CD4-positive, alpha-beta memory T cell (primary cell): ENCODE results near the gene CCNY. TPM values are rescaled to one million over a fixed set of nuclear protein-coding genes. Genes with fewer than 3 reads are reported as not detected.

Experiments
- CTCF ChIA-PET: fragments of 350-600 bp; sonication (Branson Sonifier 250); formaldehyde crosslinking; loops from one replicate; lab custom pipeline; 2021; ENCODE audit warnings: inconsistent platforms; ENCODE audit not compliant: partially characterized antibody; lab: Charles Lee
- POLR2A ChIA-PET: fragments of 350-600 bp; sonication (Branson Sonifier 250); formaldehyde crosslinking; loops from one replicate; lab custom pipeline; 2021; ENCODE audit not compliant: partially characterized antibody; lab: Charles Lee
- DNase-seq, 5 donors: peaks; one replicate each; pipeline versions ENCODE4 v3.0.0 to v3.0.0-alpha.2; 2020 to 2022; ENCODE audit warnings: mixed read lengths in 1 of 5
- H3K27ac ChIP-seq: one replicate; pipeline ENCODE4 v1.7.0; 2013; ENCODE audit warnings: low read depth, low read length
- H3K27me3 ChIP-seq: 2 replicates; pipeline ENCODE4 v1.7.0; 2013; ENCODE audit warnings: mild to moderate bottlenecking, low read length, moderate library complexity; ENCODE audit not compliant: insufficient read depth
- H3K36me3 ChIP-seq: 2 replicates; pipeline ENCODE4 v1.7.0; 2013; ENCODE audit warnings: mild to moderate bottlenecking, low read length, moderate library complexity; ENCODE audit not compliant: insufficient read depth
- H3K4me1 ChIP-seq: 2 replicates; pipeline ENCODE4 v1.7.0; 2013; ENCODE audit warnings: mild to moderate bottlenecking, low read length, moderate library complexity; ENCODE audit not compliant: insufficient read depth
- H3K4me3 ChIP-seq, 2 donors: one replicate each; pipeline ENCODE4 v1.7.0; 2013; ENCODE audit warnings: low read length in 2 of 2, mild to moderate bottlenecking in 1 of 2
- H3K9me3 ChIP-seq, 2 donors: one replicate each; pipeline ENCODE4 v1.7.0; 2013; ENCODE audit warnings: low read length in 2 of 2, control low read depth in 1 of 2; ENCODE audit not compliant: control insufficient read depth in 1 of 2
- H3K27ac Mint-ChIP-seq, 7 donors: one replicate each; pipeline ENCODE4 v1.8.0; 2020 to 2021; ENCODE audit warnings: mixed read lengths in 7 of 7, mild to moderate bottlenecking in 6 of 7, inconsistent platforms in 3 of 7, moderate library complexity in 3 of 7
- H3K27me3 Mint-ChIP-seq, 2 donors: one replicate each; pipeline ENCODE4 v1.8.0; 2020 to 2021; ENCODE audit warnings: mixed read lengths in 2 of 2
- H3K36me3 Mint-ChIP-seq, 2 donors: one replicate each; pipeline ENCODE4 v1.8.0; 2020 to 2021; ENCODE audit warnings: mixed read lengths in 2 of 2, inconsistent platforms in 1 of 2, mild to moderate bottlenecking in 1 of 2
- H3K4me1 Mint-ChIP-seq, 4 donors: one replicate each; pipeline ENCODE4 v1.8.0; 2020 to 2021; ENCODE audit warnings: mixed read lengths in 4 of 4, mild to moderate bottlenecking in 1 of 4
- H3K4me3 Mint-ChIP-seq, 8 donors: one replicate each; pipeline ENCODE4 v1.8.0; 2020 to 2021; ENCODE audit warnings: mixed read lengths in 8 of 8, mild to moderate bottlenecking in 7 of 8, moderate library complexity in 6 of 8, inconsistent platforms in 3 of 8
- H3K9me3 Mint-ChIP-seq, 8 donors: one replicate each; pipeline ENCODE4 v1.8.0; 2020 to 2021; ENCODE audit warnings: mixed read lengths in 8 of 8, mild to moderate bottlenecking in 5 of 8, inconsistent platforms in 3 of 8, moderate library complexity in 1 of 8
- intact Hi-C: fragments of 100-400 bp; cut with micrococcal nuclease; formaldehyde crosslinking; loops from one replicate; pipeline ENCODE4 v1.15.1; 2023
- polyA plus RNA-seq, 2 donors: library from polyadenylated mRNA; unstranded; fragments of 300-500 nt; fragmentation: Illumina TruSeq; gene quantifications; one replicate each; pipeline ENCODE4 v1.2.3, GENCODE V29; 2021
- total RNA-seq, 2 experiments: library from RNA; stranded (reverse); gene quantifications; one replicate each; pipeline ENCODE4 v1.2.3, GENCODE V29; 2021

The CCNY gene
- total and polyA plus RNA-seq, 4 experiments from 2014 or later: 5.6 to 66.7 (median 41.5) TPM

GRCh38 chr10:35437829-35438228, 101.5 kb downstream of the CCNY start:
- CTCF ChIA-PET: interaction anchor here (0.7 to 1.0 kb wide), 2 partner anchors 13 to 197 kb away, joined by 3 read pairs; no protein-coding TSS in a partner anchor
- Histone ChIP-seq H3K9me3 (peaks cover 0 to 14% of the 10 kb centered on the region in 2 donors), H3K4me3 (no peak overlapping the region), H3K27ac (no peak overlapping the region), H3K4me1 (peaks cover 3% of the 10 kb centered on the region), H3K36me3 (no peaks in the 10 kb centered on the region), H3K27me3 (no peaks in the 10 kb centered on the region)
- Mint-ChIP-seq H3K27me3 (no peaks in the 10 kb centered on the region), H3K4me1 (peaks cover 22 to 55% (median 35%) of the 10 kb centered on the region in 4 donors), H3K9me3 (peaks cover 4 to 68% (median 47%) of the 10 kb centered on the region in 8 donors), H3K36me3 (peaks cover 63 to 64% of the 10 kb centered on the region in 2 donors), H3K27ac (no peak overlapping the region), H3K4me3 (no peak overlapping the region)
- intact Hi-C loops: no loop called here
- no peak for DNase-seq
- POLR2A ChIA-PET: no interaction called here

GRCh38 chr10:35438718-35439571, 102.6 kb downstream of the CCNY start:
- no peaks in the 10 kb centered on the region for H3K27me3 Mint-ChIP-seq
- H3K27ac Mint-ChIP-seq: peak overlapping the region in 2 of 7 donors; percentile 50 to 81
- H3K36me3 ChIP-seq: no peaks in the 10 kb centered on the region
- H3K36me3 Mint-ChIP-seq: peaks cover 67 to 69% of the 10 kb centered on the region in 2 donors
- H3K4me3 Mint-ChIP-seq: no peak overlapping the region
- ChIA-PET CTCF (interaction anchor here (1.1 kb wide), 1 partner anchor 117 kb away, joined by 3 read pairs; no protein-coding TSS in a partner anchor), POLR2A (no interaction called here)
- H3K9me3 Mint-ChIP-seq: peaks cover 4 to 77% (median 55%) of the 10 kb centered on the region in 8 donors
- intact Hi-C loops: no loop called here
- peaks cover 0 to 20% of the 10 kb centered on the region in 2 donors for H3K9me3 ChIP-seq
- peaks cover 18 to 52% (median 31%) of the 10 kb centered on the region in 4 donors for H3K4me1 Mint-ChIP-seq
- H3K27ac ChIP-seq: no peak overlapping the region
- no peaks in the 10 kb centered on the region for H3K27me3 ChIP-seq
- no peak for DNase-seq
- no peaks in the 10 kb centered on the region for H3K4me1 ChIP-seq
- H3K4me3 ChIP-seq: no peak overlapping the region

GRCh38 chr10:35440016-35440415, 103.7 kb downstream of the CCNY start:
- peaks cover 0 to 29% of the 10 kb centered on the region in 2 donors for H3K9me3 ChIP-seq
- intact Hi-C loops: loop anchor here (10.0 kb wide), 2 partner anchors 65 to 315 kb away; partner anchors contain the start of gene CREM
- no peak for DNase-seq
- H3K9me3 Mint-ChIP-seq: peaks cover 4 to 84% (median 65%) of the 10 kb centered on the region in 8 donors
- H3K4me3 ChIP-seq: no peak overlapping the region
- ChIA-PET CTCF (interaction anchor here (1.2 kb wide), 1 partner anchor 23 kb away, joined by 3 read pairs; no protein-coding TSS in a partner anchor), POLR2A (no interaction called here)
- H3K27ac Mint-ChIP-seq: peak overlapping the region in 1 of 7 donors; percentile 60
- peaks cover 64 to 67% of the 10 kb centered on the region in 2 donors for H3K36me3 Mint-ChIP-seq
- H3K36me3 ChIP-seq: no peaks in the 10 kb centered on the region
- peaks cover 1% of the 10 kb centered on the region for H3K4me1 ChIP-seq
- no peaks in the 10 kb centered on the region for H3K27me3 ChIP-seq
- no peak overlapping the region for H3K27ac ChIP-seq
- no peak overlapping the region for H3K4me3 Mint-ChIP-seq
- H3K4me1 Mint-ChIP-seq: peaks cover 15 to 46% (median 29%) of the 10 kb centered on the region in 4 donors
- no peaks in the 10 kb centered on the region for H3K27me3 Mint-ChIP-seq

- H3K9me3 Mint-ChIP-seq: peaks cover 0 to 76% (median 62%) of the 10 kb centered on the region in 8 donors
- peaks cover 52 to 58% of the 10 kb centered on the region in 2 donors for H3K36me3 Mint-ChIP-seq
- H3K27ac Mint-ChIP-seq: peak overlapping the region in 3 of 7 donors; percentile 47 to 69 (median 53)
- CTCF ChIA-PET: no interaction called here
- H3K27me3 Mint-ChIP-seq: no peaks in the 10 kb centered on the region
- POLR2A ChIA-PET: no interaction called here
- Histone ChIP-seq H3K27me3 (no peaks in the 10 kb centered on the region), H3K27ac (no peak overlapping the region), H3K36me3 (no peaks in the 10 kb centered on the region), H3K9me3 (peaks cover 0 to 29% of the 10 kb centered on the region in 2 donors), H3K4me1 (peaks cover 19% of the 10 kb centered on the region), H3K4me3 (no peak overlapping the region)
- DNase-seq: no peak
- intact Hi-C loops: loop anchor here (10.0 kb wide), 2 partner anchors 63 to 317 kb away; partner anchors contain the start of gene CREM
- H3K4me3 Mint-ChIP-seq: peak overlapping the region in 1 of 8 donors; percentile 40
- H3K4me1 Mint-ChIP-seq: peaks cover 22 to 57% (median 41%) of the 10 kb centered on the region in 4 donors
These were observed 105.7 kb downstream of the CCNY start for GRCh38 chr10:35442028-35442427.

GRCh38 chr10:35442592-35442991, 106.3 kb downstream of the CCNY start:
- DNase-seq: no peak
- Histone ChIP-seq H3K9me3 (peaks cover 0 to 29% of the 10 kb centered on the region in 2 donors), H3K27ac (no peak overlapping the region), H3K36me3 (no peaks in the 10 kb centered on the region), H3K27me3 (no peaks in the 10 kb centered on the region), H3K4me3 (no peak overlapping the region), H3K4me1 (peaks cover 25% of the 10 kb centered on the region)
- Mint-ChIP-seq H3K4me3 (no peak overlapping the region), H3K27me3 (no peaks in the 10 kb centered on the region), H3K27ac (peak overlapping the region in 4 of 7 donors; percentile 39 to 67 (median 56)), H3K36me3 (peaks cover 50 to 54% of the 10 kb centered on the region in 2 donors), H3K9me3 (peaks cover 0 to 73% (median 60%) of the 10 kb centered on the region in 8 donors), H3K4me1 (peaks cover 24 to 62% (median 45%) of the 10 kb centered on the region in 4 donors)
- ChIA-PET CTCF (no interaction called here), POLR2A (no interaction called here)
- intact Hi-C loops: loop anchor here (10.0 kb wide), 2 partner anchors 62 to 318 kb away; partner anchors contain the start of gene CREM

GRCh38 chr10:35443858-35444257, 107.5 kb downstream of the CCNY start:
- no peak overlapping the region for H3K4me3 ChIP-seq
- POLR2A ChIA-PET: no interaction called here
- no peak for DNase-seq
- H3K27ac ChIP-seq: no peak overlapping the region
- no peaks in the 10 kb centered on the region for H3K27me3 ChIP-seq
- intact Hi-C loops: loop anchor here (10.0 kb wide), 2 partner anchors 61 to 319 kb away; partner anchors contain the start of gene CREM
- H3K36me3 Mint-ChIP-seq: peaks cover 44 to 49% of the 10 kb centered on the region in 2 donors
- peaks cover 0 to 66% (median 54%) of the 10 kb centered on the region in 8 donors for H3K9me3 Mint-ChIP-seq
- CTCF ChIA-PET: no interaction called here
- no peak overlapping the region for H3K27ac Mint-ChIP-seq
- peaks cover 34 to 74% (median 56%) of the 10 kb centered on the region in 4 donors for H3K4me1 Mint-ChIP-seq
- H3K4me3 Mint-ChIP-seq: no peak overlapping the region
- peaks cover 37% of the 10 kb centered on the region for H3K4me1 ChIP-seq
- no peaks in the 10 kb centered on the region for H3K36me3 ChIP-seq
- no peaks in the 10 kb centered on the region for H3K27me3 Mint-ChIP-seq
- peaks cover 0 to 27% of the 10 kb centered on the region in 2 donors for H3K9me3 ChIP-seq
